ENCODE results near the gene TUBGCP3. TPM values are rescaled to one million over a fixed set of nuclear protein-coding genes. Genes with fewer than 3 reads are reported as not detected.

Gene TUBGCP3
- total and polyA plus RNA-seq, 2 donors: 16.3 TPM

GRCh38 chr13:112586334-112586960, 1.5 kb downstream of the TUBGCP3 start:
- Histone ChIP-seq H3K27ac (ENCODE audit: low read depth in 1 of 2, low read length in 1 of 2) (no peak overlapping the region), H3K27me3 (ENCODE audit: control insufficient read depth in 2 of 2, insufficient read depth in 1 of 2, low read length in 1 of 2) (no peaks in the 10 kb centered on the region), H3K9me3 (ENCODE audit: control insufficient read depth in 2 of 2, insufficient read depth in 1 of 2, low read length in 1 of 2) (no peaks in the 10 kb centered on the region), H3K4me3 (ENCODE audit: low read length in 2 of 2) (peak overlapping the region in 1 of 2 donors; percentile 80), H3K36me3 (ENCODE audit: control insufficient read depth in 2 of 2, insufficient read depth in 2 of 2, low read length in 1 of 2) (no peaks in the 10 kb centered on the region), H3K4me1 (ENCODE audit: control insufficient read depth in 2 of 2, insufficient read depth in 2 of 2, low read length in 2 of 2) (peaks cover 12 to 22% of the 10 kb centered on the region in 2 donors)
- peak in 1 of 9 donors; percentile 19 for DNase-seq (ENCODE audit: low read depth in 6 of 9, low spot score in 9 of 9)
- WGBS: 83% methylated on average over 6 of the region's 6 CpGs

DNA sequence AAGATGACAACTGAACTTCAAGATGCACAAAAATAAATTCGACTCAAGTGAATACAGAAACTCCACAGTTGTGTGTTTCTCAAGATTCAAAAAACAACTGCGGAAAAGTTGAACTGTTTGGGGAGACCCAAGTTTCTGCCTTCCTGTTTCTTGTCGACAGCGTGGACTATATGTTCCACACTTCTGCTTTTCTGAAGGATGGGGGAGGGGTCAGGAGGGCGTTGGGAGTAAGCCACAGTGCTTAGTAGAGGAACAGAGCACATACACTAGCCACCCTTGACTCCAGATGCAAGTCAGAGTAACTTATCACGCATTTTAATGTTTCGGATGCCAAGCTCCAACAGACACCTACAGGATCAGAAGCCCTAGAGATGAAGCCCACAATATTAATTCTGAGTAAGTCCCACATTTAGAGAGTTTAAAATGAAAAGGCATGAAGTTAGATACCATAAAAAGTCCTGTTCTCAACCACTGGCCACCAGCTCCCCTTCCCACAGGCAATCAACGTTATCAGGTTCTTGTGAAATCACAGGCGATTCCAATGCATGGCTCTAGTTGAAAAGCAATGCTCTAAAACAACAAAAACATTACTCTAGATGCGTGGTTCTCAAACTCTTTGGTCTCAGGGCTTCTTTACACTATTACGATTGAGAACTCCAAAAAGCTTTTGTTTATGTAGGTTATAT, 4.2 kb downstream of the TUBGCP3 start:
- H3K9me3 ChIP-seq (ENCODE audit: control insufficient read depth in 2 of 2, insufficient read depth in 1 of 2, low read length in 1 of 2): no peaks in the 10 kb centered on the region
- no peaks in the 10 kb centered on the region for H3K27me3 ChIP-seq (ENCODE audit: control insufficient read depth in 2 of 2, insufficient read depth in 1 of 2, low read length in 1 of 2)
- H3K27ac ChIP-seq (ENCODE audit: low read depth in 1 of 2, low read length in 1 of 2): peak overlapping the region in 1 of 2 donors; percentile 19
- DNase-seq (ENCODE audit: low read depth in 6 of 9, low spot score in 9 of 9): peak in 2 of 9 donors; percentile 21 to 56
- 38% methylated on average over 11 of the region's 11 CpGs for whole genome bisulfite sequencing
- H3K4me3 ChIP-seq (ENCODE audit: low read length in 2 of 2): no peak overlapping the region
- H3K4me1 ChIP-seq (ENCODE audit: control insufficient read depth in 2 of 2, insufficient read depth in 2 of 2, low read length in 2 of 2): peaks cover 12 to 21% of the 10 kb centered on the region in 2 donors
- H3K36me3 ChIP-seq (ENCODE audit: control insufficient read depth in 2 of 2, insufficient read depth in 2 of 2, low read length in 1 of 2): no peaks in the 10 kb centered on the region

- Histone ChIP-seq H3K4me1 (ENCODE audit: control insufficient read depth in 2 of 2, insufficient read depth in 2 of 2, low read length in 2 of 2) (peaks cover 7 to 14% of the 10 kb centered on the region in 2 donors), H3K9me3 (ENCODE audit: control insufficient read depth in 2 of 2, insufficient read depth in 1 of 2, low read length in 1 of 2) (no peaks in the 10 kb centered on the region), H3K4me3 (ENCODE audit: low read length in 2 of 2) (no peak overlapping the region), H3K27me3 (ENCODE audit: control insufficient read depth in 2 of 2, insufficient read depth in 1 of 2, low read length in 1 of 2) (no peaks in the 10 kb centered on the region), H3K27ac (ENCODE audit: low read depth in 1 of 2, low read length in 1 of 2) (no peak overlapping the region), H3K36me3 (ENCODE audit: control insufficient read depth in 2 of 2, insufficient read depth in 2 of 2, low read length in 1 of 2) (no peaks in the 10 kb centered on the region)
- DNase-seq (ENCODE audit: low read depth in 6 of 9, low spot score in 9 of 9): no peak
- 82% methylated on average over 9 of the region's 9 CpGs for WGBS
Measured at GRCh38 chr13:112582263-112582662, 5.7 kb downstream of the TUBGCP3 start.

DNA sequence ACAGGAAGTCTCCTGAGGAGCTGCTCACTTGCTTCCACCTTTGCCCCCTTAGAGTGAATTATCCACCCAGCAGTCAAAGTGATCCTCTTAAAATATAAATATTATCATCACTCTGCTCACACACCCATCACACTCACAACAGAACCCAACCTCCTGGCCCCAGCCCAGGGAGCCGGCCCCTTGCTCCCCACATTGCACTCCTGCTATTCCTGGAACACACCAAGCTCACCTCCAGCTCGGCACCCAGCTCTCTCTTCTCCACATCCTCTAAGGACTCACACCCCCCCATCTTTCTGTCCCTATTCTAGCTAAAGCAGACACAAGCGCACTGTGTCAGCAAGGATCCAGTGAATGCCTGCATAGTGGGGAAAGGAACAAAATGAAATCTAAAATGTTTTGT, 7.0 kb downstream of the TUBGCP3 start:
- no peak for DNase-seq (ENCODE audit: low read depth in 6 of 9, low spot score in 9 of 9)
- Histone ChIP-seq H3K27ac (ENCODE audit: low read depth in 1 of 2, low read length in 1 of 2) (no peak overlapping the region), H3K27me3 (ENCODE audit: control insufficient read depth in 2 of 2, insufficient read depth in 1 of 2, low read length in 1 of 2) (no peaks in the 10 kb centered on the region), H3K36me3 (ENCODE audit: control insufficient read depth in 2 of 2, insufficient read depth in 2 of 2, low read length in 1 of 2) (no peaks in the 10 kb centered on the region), H3K4me3 (ENCODE audit: low read length in 2 of 2) (no peak overlapping the region), H3K9me3 (ENCODE audit: control insufficient read depth in 2 of 2, insufficient read depth in 1 of 2, low read length in 1 of 2) (no peaks in the 10 kb centered on the region), H3K4me1 (ENCODE audit: control insufficient read depth in 2 of 2, insufficient read depth in 2 of 2, low read length in 2 of 2) (peaks cover 3 to 8% of the 10 kb centered on the region in 2 donors)
- WGBS: 95% methylated on average over 3 of the region's 3 CpGs

DNA sequence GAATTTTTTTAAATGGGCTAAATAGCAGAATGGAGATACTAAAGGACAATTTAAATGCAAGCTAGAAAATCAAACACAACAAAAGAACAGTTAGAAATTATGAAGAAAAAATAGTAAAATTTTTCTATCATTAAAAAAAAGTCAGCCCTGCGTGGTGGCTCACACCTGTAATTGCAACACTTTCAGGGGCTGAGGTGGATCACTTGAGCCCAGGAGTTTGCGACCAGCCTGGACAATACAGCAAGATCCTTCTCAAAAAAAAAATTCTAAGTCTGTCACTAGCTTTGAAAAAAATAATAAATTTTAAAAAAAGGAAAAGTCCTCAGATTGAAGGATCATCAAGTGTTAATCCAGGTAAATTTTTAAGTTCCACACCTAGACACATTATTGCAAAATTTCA, 7.7 kb downstream of the TUBGCP3 start:
- 98% methylated on average over 2 of the region's 2 CpGs for WGBS
- H3K36me3 ChIP-seq (ENCODE audit: control insufficient read depth in 2 of 2, insufficient read depth in 2 of 2, low read length in 1 of 2): no peaks in the 10 kb centered on the region
- H3K9me3 ChIP-seq (ENCODE audit: control insufficient read depth in 2 of 2, insufficient read depth in 1 of 2, low read length in 1 of 2): no peaks in the 10 kb centered on the region
- DNase-seq (ENCODE audit: low read depth in 6 of 9, low spot score in 9 of 9): no peak
- H3K27me3 ChIP-seq (ENCODE audit: control insufficient read depth in 2 of 2, insufficient read depth in 1 of 2, low read length in 1 of 2): no peaks in the 10 kb centered on the region
- H3K27ac ChIP-seq (ENCODE audit: low read depth in 1 of 2, low read length in 1 of 2): no peak overlapping the region
- peaks cover 7 to 8% of the 10 kb centered on the region in 2 donors for H3K4me1 ChIP-seq (ENCODE audit: control insufficient read depth in 2 of 2, insufficient read depth in 2 of 2, low read length in 2 of 2)
- no peak overlapping the region for H3K4me3 ChIP-seq (ENCODE audit: low read length in 2 of 2)

GRCh38 chr13:112579310-112579843, 8.6 kb downstream of the TUBGCP3 start:
- H3K27ac ChIP-seq (ENCODE audit: low read depth in 1 of 2, low read length in 1 of 2): no peak overlapping the region
- H3K27me3 ChIP-seq (ENCODE audit: control insufficient read depth in 2 of 2, insufficient read depth in 1 of 2, low read length in 1 of 2): no peaks in the 10 kb centered on the region
- H3K36me3 ChIP-seq (ENCODE audit: control insufficient read depth in 2 of 2, insufficient read depth in 2 of 2, low read length in 1 of 2): no peaks in the 10 kb centered on the region
- H3K4me1 ChIP-seq (ENCODE audit: control insufficient read depth in 2 of 2, insufficient read depth in 2 of 2, low read length in 2 of 2): peaks cover 13 to 15% of the 10 kb centered on the region in 2 donors
- H3K9me3 ChIP-seq (ENCODE audit: control insufficient read depth in 2 of 2, insufficient read depth in 1 of 2, low read length in 1 of 2): no peaks in the 10 kb centered on the region
- 97% methylated on average over 18 of the region's 18 CpGs for WGBS
- H3K4me3 ChIP-seq (ENCODE audit: low read length in 2 of 2): no peak overlapping the region
- no peak for DNase-seq (ENCODE audit: low read depth in 6 of 9, low spot score in 9 of 9)

GRCh38 chr13:112576768-112577167, 11.2 kb downstream of the TUBGCP3 start:
- peaks cover 13 to 17% of the 10 kb centered on the region in 2 donors for H3K4me1 ChIP-seq (ENCODE audit: control insufficient read depth in 2 of 2, insufficient read depth in 2 of 2, low read length in 2 of 2)
- H3K27ac ChIP-seq (ENCODE audit: low read depth in 1 of 2, low read length in 1 of 2): no peak overlapping the region

GRCh38 chr13:112576191-112576590, 11.8 kb downstream of the TUBGCP3 start:
- WGBS: 95% methylated on average over 4 of the region's 4 CpGs
- H3K27me3 ChIP-seq (ENCODE audit: control insufficient read depth in 2 of 2, insufficient read depth in 1 of 2, low read length in 1 of 2): no peaks in the 10 kb centered on the region
- no peak overlapping the region for H3K27ac ChIP-seq (ENCODE audit: low read depth in 1 of 2, low read length in 1 of 2)
- no peak for DNase-seq (ENCODE audit: low read depth in 6 of 9, low spot score in 9 of 9)
- no peaks in the 10 kb centered on the region for H3K36me3 ChIP-seq (ENCODE audit: control insufficient read depth in 2 of 2, insufficient read depth in 2 of 2, low read length in 1 of 2)
- H3K4me1 ChIP-seq (ENCODE audit: control insufficient read depth in 2 of 2, insufficient read depth in 2 of 2, low read length in 2 of 2): peaks cover 13 to 17% of the 10 kb centered on the region in 2 donors
- no peak overlapping the region for H3K4me3 ChIP-seq (ENCODE audit: low read length in 2 of 2)
- no peaks in the 10 kb centered on the region for H3K9me3 ChIP-seq (ENCODE audit: control insufficient read depth in 2 of 2, insufficient read depth in 1 of 2, low read length in 1 of 2)

More at GRCh38 chr13:112576768-112577167, 11.2 kb downstream of the TUBGCP3 start:
- DNase-seq (ENCODE audit: low read depth in 6 of 9, low spot score in 9 of 9): no peak
- Histone ChIP-seq H3K36me3 (ENCODE audit: control insufficient read depth in 2 of 2, insufficient read depth in 2 of 2, low read length in 1 of 2) (no peaks in the 10 kb centered on the region), H3K9me3 (ENCODE audit: control insufficient read depth in 2 of 2, insufficient read depth in 1 of 2, low read length in 1 of 2) (no peaks in the 10 kb centered on the region), H3K27me3 (ENCODE audit: control insufficient read depth in 2 of 2, insufficient read depth in 1 of 2, low read length in 1 of 2) (no peaks in the 10 kb centered on the region), H3K4me3 (ENCODE audit: low read length in 2 of 2) (no peak overlapping the region)

GRCh38 chr13:112575675-112576074, 12.3 kb downstream of the TUBGCP3 start:
- peaks cover 13 to 17% of the 10 kb centered on the region in 2 donors for H3K4me1 ChIP-seq (ENCODE audit: control insufficient read depth in 2 of 2, insufficient read depth in 2 of 2, low read length in 2 of 2)
- H3K27me3 ChIP-seq (ENCODE audit: control insufficient read depth in 2 of 2, insufficient read depth in 1 of 2, low read length in 1 of 2): no peaks in the 10 kb centered on the region
- WGBS: 97% methylated on average over 5 of the region's 5 CpGs
- no peak overlapping the region for H3K27ac ChIP-seq (ENCODE audit: low read depth in 1 of 2, low read length in 1 of 2)
- H3K9me3 ChIP-seq (ENCODE audit: control insufficient read depth in 2 of 2, insufficient read depth in 1 of 2, low read length in 1 of 2): no peaks in the 10 kb centered on the region
- DNase-seq (ENCODE audit: low read depth in 6 of 9, low spot score in 9 of 9): no peak
- no peaks in the 10 kb centered on the region for H3K36me3 ChIP-seq (ENCODE audit: control insufficient read depth in 2 of 2, insufficient read depth in 2 of 2, low read length in 1 of 2)
- no peak overlapping the region for H3K4me3 ChIP-seq (ENCODE audit: low read length in 2 of 2)
